ENCODE results near the gene MAD1L1. TPM values are rescaled to one million over a fixed set of nuclear protein-coding genes. Genes with fewer than 3 reads are reported as not detected.
A peak's percentile ranks its signal among the peaks of the same experiment; 100 is the strongest.

Gene MAD1L1
- total and polyA plus RNA-seq, 11 donors: 11.1 to 29.7 (median 20.9) TPM

GRCh38 chr7:2275101-2275500 is 42.4 kb upstream of the MAD1L1 start:
- no peaks in the 10 kb centered on the region for H3K27me3 ChIP-seq
- DNase-seq: peak in 1 of 5 donors; percentile 31
- intact Hi-C loops (cut with DNase I): no loop called here
- peaks cover 0 to 5% (median 0%) of the 10 kb centered on the region in 12 donors for H3K4me1 ChIP-seq
- TF ChIP-seq CTCF (IDR thresholded peaks at IDR 0.05) (no peak), POLR2A (IDR thresholded peaks at IDR 0.05) (no peak)
- H3K36me3 ChIP-seq: peaks cover 0 to 52% (median 16%) of the 10 kb centered on the region in 9 donors
- WGBS, 4 donors: 90 to 93% (median 91%) methylated on average over 18 of the region's 18 CpGs
- ATAC-seq: no peak
- H3K4me3 ChIP-seq: no peak overlapping the region
- H3K27ac ChIP-seq: no peak overlapping the region
- no peaks in the 10 kb centered on the region for H3K9me3 ChIP-seq

- Histone ChIP-seq H3K36me3 (peaks cover 0 to 55% (median 19%) of the 10 kb centered on the region in 9 donors), H3K4me3 (no peak overlapping the region), H3K9me3 (no peaks in the 10 kb centered on the region), H3K4me1 (peaks cover 0 to 7% (median 0%) of the 10 kb centered on the region in 12 donors), H3K27me3 (no peaks in the 10 kb centered on the region), H3K27ac (no peak overlapping the region)
- TF ChIP-seq CTCF (IDR thresholded peaks at IDR 0.05) (no peak), POLR2A (IDR thresholded peaks at IDR 0.05) (no peak)
- WGBS, 4 donors: 73 to 97% (median 84%) methylated on average over 5 to 7 of the region's 7 CpGs
- intact Hi-C loops (cut with DNase I): no loop called here
- ATAC-seq (peak in 1 of 4 donors; percentile 31), DNase-seq (peak in 1 of 5 donors; percentile 39)
Observed at GRCh38 chr7:2274666-2275065, 41.9 kb upstream of the MAD1L1 start.

- Histone ChIP-seq H3K27ac (no peak overlapping the region), H3K4me3 (no peak overlapping the region), H3K36me3 (peaks cover 0 to 58% (median 22%) of the 10 kb centered on the region in 9 donors), H3K27me3 (no peaks in the 10 kb centered on the region), H3K9me3 (no peaks in the 10 kb centered on the region), H3K4me1 (peaks cover 0 to 10% (median 0%) of the 10 kb centered on the region in 12 donors)
- WGBS, 4 donors: 91 to 98% (median 97%) methylated on average over 13 to 20 of the region's 20 CpGs
- DNase-seq (peak in 1 of 5 donors; percentile 30), ATAC-seq (no peak)
- no peak for TF ChIP-seq POLR2A (IDR thresholded peaks at IDR 0.05)
- no peak for TF ChIP-seq CTCF (IDR thresholded peaks at IDR 0.05)
- intact Hi-C loops (cut with DNase I): no loop called here
Observed at GRCh38 chr7:2273866-2274265, 41.1 kb upstream of the MAD1L1 start.

- ATAC-seq (peak in 1 of 4 donors; percentile 27), DNase-seq (no peak)
- Histone ChIP-seq H3K27ac (no peak overlapping the region), H3K27me3 (no peaks in the 10 kb centered on the region), H3K4me1 (peaks cover 0 to 10% (median 0%) of the 10 kb centered on the region in 12 donors), H3K4me3 (no peak overlapping the region), H3K9me3 (no peaks in the 10 kb centered on the region), H3K36me3 (peaks cover 0 to 56% (median 22%) of the 10 kb centered on the region in 9 donors)
- intact Hi-C loops (cut with DNase I): no loop called here
- WGBS, 4 donors: 81 to 87% (median 85%) methylated on average over 9 of the region's 9 CpGs
- TF ChIP-seq POLR2A (IDR thresholded peaks at IDR 0.05) (no peak), CTCF (IDR thresholded peaks at IDR 0.05) (no peak)
Observed at GRCh38 chr7:2272031-2272430, 39.3 kb upstream of the MAD1L1 start.
